DOHH2 (cell line): Measurements from ENCODE around the gene EPB41L2.

Experiments
- H3F3A ChIP-seq: fragments of 200-600 bp; sonication (generic), shearing (Covaris generic); 2 replicates; pipeline ENCODE4 v1.6.0; 2016; ENCODE audit warnings: antibody characterized with exemption, mild to moderate bottlenecking; ENCODE audit not compliant: control insufficient read depth, insufficient read depth
- H3K27ac ChIP-seq: fragments of 200-600 bp; sonication (generic); 2 replicates; pipeline ENCODE4 v1.5.1; 2014; ENCODE audit warnings: low read depth, mild to moderate bottlenecking, low read length, moderate library complexity
- H3K27me3 ChIP-seq: fragments of 200-600 bp; sonication (generic); 2 replicates; pipeline ENCODE4 v1.6.1; 2014; ENCODE audit warnings: mild to moderate bottlenecking, low read length, mixed read lengths; ENCODE audit not compliant: control insufficient read depth
- H3K36me3 ChIP-seq: fragments of 200-600 bp; sonication (generic); 2 replicates; pipeline ENCODE4 v1.6.1; 2014; ENCODE audit warnings: mild to moderate bottlenecking, low read length, moderate library complexity, mixed read lengths; ENCODE audit not compliant: control insufficient read depth
- H3K4me1 ChIP-seq: fragments of 200-600 bp; sonication (generic); 2 replicates; pipeline ENCODE4 v1.6.1; 2014; ENCODE audit warnings: mild to moderate bottlenecking, low read length, mixed read lengths; ENCODE audit not compliant: control insufficient read depth
- H3K4me2 ChIP-seq: fragments of 200-600 bp; sonication (generic); 2 replicates; pipeline ENCODE4 v1.6.0; 2014; ENCODE audit warnings: mild to moderate bottlenecking, low read length, moderate library complexity
- H3K4me3 ChIP-seq: fragments of 200-600 bp; sonication (generic); 2 replicates; pipeline ENCODE4 v1.5.1; 2014; ENCODE audit warnings: mild to moderate bottlenecking, low read length, mixed read lengths
- H3K79me2 ChIP-seq: fragments of 200-600 bp; sonication (generic); 2 replicates; pipeline ENCODE4 v1.6.1; 2014; ENCODE audit warnings: mild to moderate bottlenecking, low read length, mixed read lengths; ENCODE audit not compliant: control insufficient read depth
- H3K9me2 ChIP-seq: fragments of 200-600 bp; sonication (generic); replicated peaks from 2 replicates; pipeline ENCODE4 v1.6.1; 2014; ENCODE audit warnings: mild to moderate bottlenecking, low read length, mixed read lengths; ENCODE audit not compliant: control insufficient read depth
- H3K9me3 ChIP-seq: fragments of 200-600 bp; sonication (generic); 2 replicates; pipeline ENCODE4 v1.6.1; 2014; ENCODE audit warnings: antibody characterized with exemption, low read length, mixed read lengths; ENCODE audit not compliant: control insufficient read depth, insufficient read depth
- H4K20me1 ChIP-seq: fragments of 200-600 bp; sonication (generic); 2 replicates; pipeline ENCODE4 v1.6.0; 2014; ENCODE audit warnings: low read depth, mild to moderate bottlenecking, antibody characterized with exemption, low read length, moderate library complexity; ENCODE audit not compliant: control insufficient read depth, insufficient read depth
- CTCF ChIP-seq: fragments of 200-600 bp; sonication (generic); IDR thresholded peaks from one replicate; pipeline ENCODE4 v1.5.1; 2014; ENCODE audit warnings: antibody characterized with exemption, mild to moderate bottlenecking, low read depth, low read length; ENCODE audit not compliant: poor library complexity, severe bottlenecking
- EZH2phosphoT487 ChIP-seq: fragments of 200-600 bp; sonication (generic); IDR thresholded peaks from 2 replicates; pipeline ENCODE4 v1.6.1; 2017; ENCODE audit warnings: borderline replicate concordance, mild to moderate bottlenecking, antibody characterized with exemption, low read length, moderate library complexity, mixed read lengths

EPB41L2 gene

DNA sequence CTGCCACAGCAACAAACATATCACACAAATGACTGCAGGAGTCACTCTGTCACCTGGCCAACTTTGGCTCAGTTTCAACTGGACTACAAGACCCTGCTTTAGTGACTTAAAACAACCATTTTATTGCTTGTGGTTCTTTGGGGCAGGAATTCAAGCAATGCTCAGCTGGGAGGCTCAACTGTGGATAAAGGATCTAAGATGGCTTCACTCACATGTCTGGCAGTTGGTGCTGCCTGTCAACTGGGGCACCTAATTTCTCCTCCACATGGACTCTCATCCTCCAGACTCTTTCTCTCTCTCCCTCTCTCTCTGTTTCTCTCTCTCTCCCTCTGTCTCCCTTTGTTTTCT, 2.8 kb upstream of the EPB41L2 start:
- peaks cover 22% of the 10 kb centered on the region for H3K79me2 ChIP-seq
- TF ChIP-seq CTCF (no peak), EZH2phosphoT487 (no peak)
- no peaks in the 10 kb centered on the region; the same call in 1 of the 2 replicates for H3K36me3 ChIP-seq
- H3K4me2 ChIP-seq: no peak overlapping the region
- no peaks in the 10 kb centered on the region for H3K27me3 ChIP-seq
- no peak overlapping the region for H3K4me3 ChIP-seq
- peaks cover 11% of the 10 kb centered on the region for H3F3A ChIP-seq
- peaks cover 4% of the 10 kb centered on the region; the same call in 1 of the 2 replicates for H4K20me1 ChIP-seq
- H3K27ac ChIP-seq: no peak overlapping the region
- no peaks in the 10 kb centered on the region for H3K9me3 ChIP-seq
- H3K4me1 ChIP-seq: peaks cover 19% of the 10 kb centered on the region
- H3K9me2 ChIP-seq: no peaks in the 10 kb centered on the region

GRCh38 chr6:131065112-131065823, 2.2 kb upstream of the EPB41L2 start:
- Histone ChIP-seq H3K4me1 (peaks cover 24% of the 10 kb centered on the region), H3F3A (peaks cover 11% of the 10 kb centered on the region), H3K27ac (no peak overlapping the region), H3K4me3 (no peak overlapping the region), H3K36me3 (no peaks in the 10 kb centered on the region; the same call in 1 of the 2 replicates), H4K20me1 (peaks cover 4% of the 10 kb centered on the region; the same call in 1 of the 2 replicates), H3K27me3 (no peaks in the 10 kb centered on the region), H3K9me3 (no peaks in the 10 kb centered on the region), H3K4me2 (no peak overlapping the region), H3K9me2 (no peaks in the 10 kb centered on the region), H3K79me2 (peaks cover 27% of the 10 kb centered on the region)
- TF ChIP-seq EZH2phosphoT487 (no peak), CTCF (no peak)

DNA sequence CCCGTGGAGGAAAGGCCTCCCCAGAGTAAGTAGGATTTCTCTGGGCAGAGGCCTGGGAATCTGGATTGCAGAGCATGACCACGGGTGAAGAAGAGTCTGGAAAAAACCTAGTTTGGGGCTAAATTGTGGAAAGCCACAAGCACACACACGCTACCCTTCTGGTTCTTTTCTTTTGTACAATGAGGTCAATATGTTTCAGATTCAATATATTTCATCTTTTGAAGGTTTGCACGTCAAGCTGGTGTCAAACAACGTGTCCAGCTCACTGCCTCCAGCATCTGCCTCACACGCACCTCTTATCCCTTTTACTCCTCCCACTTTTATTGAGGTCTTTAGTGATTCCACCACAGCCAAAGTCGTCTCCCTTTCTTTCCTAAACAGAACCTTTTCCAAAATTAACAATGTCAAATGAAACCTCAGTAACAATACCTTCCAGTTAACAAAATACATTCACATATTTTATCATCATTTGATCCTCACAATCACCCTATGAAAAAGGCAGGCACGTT, 773 bp upstream of the EPB41L2 start:
- peaks cover 31% of the 10 kb centered on the region for H3K4me1 ChIP-seq
- H3K4me3 ChIP-seq: peak overlapping the region; percentile 94
- H3K79me2 ChIP-seq: peaks cover 42% of the 10 kb centered on the region
- H3K27ac ChIP-seq: no peak overlapping the region
- no peaks in the 10 kb centered on the region; the same call in 1 of the 2 replicates for H3K36me3 ChIP-seq
- no peaks in the 10 kb centered on the region for H3K9me3 ChIP-seq
- H3K4me2 ChIP-seq: peak overlapping the region; percentile 69
- H3K9me2 ChIP-seq: no peaks in the 10 kb centered on the region
- H4K20me1 ChIP-seq: peaks cover 4% of the 10 kb centered on the region; the same call in 1 of the 2 replicates
- no peak for TF ChIP-seq EZH2phosphoT487
- no peak for TF ChIP-seq CTCF
- peaks cover 11% of the 10 kb centered on the region for H3F3A ChIP-seq
- H3K27me3 ChIP-seq: no peaks in the 10 kb centered on the region
